Measurements from ENCODE around the gene RPS3. TPM values are rescaled to one million over a fixed set of nuclear protein-coding genes. Genes with fewer than 3 reads are reported as not detected.

The RPS3 gene
- total and polyA plus RNA-seq, 2 donors (not counting 1 experiment from before 2014, with no cell fraction given): 1,593 to 3,359 TPM

DNA sequence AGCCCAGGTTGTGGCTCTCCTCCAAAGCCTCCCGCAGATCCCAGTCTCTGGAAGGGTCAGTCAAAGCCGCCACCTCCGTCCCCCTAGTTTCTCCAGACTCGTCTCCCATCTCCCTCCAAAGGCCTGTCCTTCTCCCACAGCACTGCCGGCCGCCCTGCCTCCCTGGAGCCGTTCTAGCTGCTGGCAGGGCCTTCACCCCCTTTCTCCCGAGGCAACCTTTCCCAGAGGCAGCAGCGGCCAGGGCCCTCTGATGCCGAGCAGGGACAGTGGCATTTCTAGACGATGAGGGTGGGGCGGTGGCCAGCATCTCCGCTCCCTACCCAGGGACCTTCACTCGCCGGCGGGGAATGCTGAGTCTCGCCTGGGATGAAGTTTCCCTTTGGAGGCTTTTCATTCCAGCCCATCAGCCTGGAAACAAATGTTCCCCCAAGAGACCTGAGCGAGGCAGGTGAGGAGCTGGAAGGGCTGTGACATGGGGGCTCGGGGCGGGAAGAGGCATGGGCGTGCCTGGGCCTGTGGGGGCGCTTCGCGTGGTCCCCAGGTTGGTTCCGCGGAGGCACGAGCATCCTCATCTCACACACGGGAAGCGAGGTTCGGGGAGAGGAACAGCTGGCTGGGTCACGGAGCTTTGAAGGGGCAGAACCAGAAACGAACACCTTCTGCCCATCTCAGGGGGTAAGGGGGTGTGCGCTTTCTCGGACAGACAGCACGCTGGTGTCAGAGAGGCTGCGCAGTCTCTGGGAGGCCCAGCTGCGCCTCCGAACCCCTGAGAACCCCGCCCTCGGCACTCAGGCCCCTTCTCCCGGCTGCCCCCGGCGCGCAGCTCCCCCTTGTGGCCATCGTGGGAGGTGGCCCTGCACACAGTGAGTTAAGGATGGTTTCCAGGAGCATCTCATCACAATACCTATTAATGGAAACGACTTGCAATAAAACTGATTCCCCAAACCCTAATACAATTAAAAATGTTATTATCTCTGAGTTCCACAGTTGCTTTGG is 51.8 kb downstream of the RPS3 start:
- Histone ChIP-seq H2AFZ (ENCODE audit: low read length) (no peak overlapping the region), H3K9ac (ENCODE audit: insufficient read depth, low read length) (no peak overlapping the region)

DNA sequence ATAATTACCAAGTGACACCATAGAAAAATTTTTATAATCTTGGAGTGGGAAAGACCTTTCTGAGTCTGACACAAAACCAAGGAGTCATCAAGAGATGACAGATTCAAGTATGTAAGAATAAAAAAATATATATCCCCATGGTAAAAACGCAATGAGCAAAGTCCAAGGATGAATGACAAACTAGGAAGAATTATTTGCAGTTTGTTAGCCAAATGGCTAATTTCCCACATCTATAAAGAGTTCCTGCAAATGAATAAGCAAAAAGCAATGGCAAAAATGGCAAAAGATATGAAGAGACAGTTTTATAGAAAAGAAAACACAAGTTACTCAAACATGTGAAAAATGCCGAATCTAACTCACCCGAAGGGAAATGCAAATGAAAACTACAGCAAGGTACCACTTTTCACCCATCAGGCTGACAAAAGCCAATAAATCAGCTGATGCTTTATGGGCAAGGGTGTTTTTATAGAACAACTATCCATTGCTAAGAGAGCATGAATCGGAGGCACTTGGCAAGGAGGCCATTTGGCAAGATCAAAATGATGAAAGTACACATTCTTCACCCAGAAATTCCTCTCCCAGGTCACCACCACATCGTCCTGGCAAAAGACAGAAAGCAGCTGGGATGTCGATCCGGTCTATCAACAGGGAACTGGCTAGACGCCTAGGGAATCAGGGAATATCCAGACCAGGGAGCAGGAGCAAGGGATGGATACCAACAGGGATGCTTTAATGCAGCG is 54.8 kb downstream of the RPS3 start:
- Histone ChIP-seq H3K36me3 (ENCODE audit: control insufficient read depth, insufficient read depth, low read length) (no peaks in the 10 kb centered on the region), H3K4me1 (ENCODE audit: control insufficient read depth, extremely low read depth, insufficient read depth, low read length) (peaks cover 6% of the 10 kb centered on the region), H4K20me1 (ENCODE audit: control insufficient read depth, extremely low read depth, insufficient read depth, low read length) (no peaks in the 10 kb centered on the region), H3K27ac (ENCODE audit: insufficient read depth, low read length) (no peak overlapping the region), H3K4me3 (replicated peaks in 1 of 4; ENCODE audit: control extremely low read depth in 1 of 4, insufficient read depth in 1 of 4, low read depth in 3 of 4, low read length in 4 of 4) (no peak overlapping the region), H3K9me3 (ENCODE audit: control insufficient read depth, insufficient read depth, low read depth, low read length) (no peaks in the 10 kb centered on the region), H3K27me3 (ENCODE audit: control insufficient read depth, insufficient read depth, low read length) (peaks cover 2% of the 10 kb centered on the region), H2AFZ (ENCODE audit: low read length) (no peak overlapping the region), H3K79me2 (ENCODE audit: control insufficient read depth, insufficient read depth, low read length) (no peaks in the 10 kb centered on the region), H3K9ac (ENCODE audit: insufficient read depth, low read length) (no peak overlapping the region), H3K4me2 (ENCODE audit: extremely low read depth, insufficient read depth, low read length) (no peak overlapping the region)
- peak; percentile 89 to 90 for DNase-seq (ENCODE audit: low read depth in 2 of 2)
- TF ChIP-seq, protein P1, sequence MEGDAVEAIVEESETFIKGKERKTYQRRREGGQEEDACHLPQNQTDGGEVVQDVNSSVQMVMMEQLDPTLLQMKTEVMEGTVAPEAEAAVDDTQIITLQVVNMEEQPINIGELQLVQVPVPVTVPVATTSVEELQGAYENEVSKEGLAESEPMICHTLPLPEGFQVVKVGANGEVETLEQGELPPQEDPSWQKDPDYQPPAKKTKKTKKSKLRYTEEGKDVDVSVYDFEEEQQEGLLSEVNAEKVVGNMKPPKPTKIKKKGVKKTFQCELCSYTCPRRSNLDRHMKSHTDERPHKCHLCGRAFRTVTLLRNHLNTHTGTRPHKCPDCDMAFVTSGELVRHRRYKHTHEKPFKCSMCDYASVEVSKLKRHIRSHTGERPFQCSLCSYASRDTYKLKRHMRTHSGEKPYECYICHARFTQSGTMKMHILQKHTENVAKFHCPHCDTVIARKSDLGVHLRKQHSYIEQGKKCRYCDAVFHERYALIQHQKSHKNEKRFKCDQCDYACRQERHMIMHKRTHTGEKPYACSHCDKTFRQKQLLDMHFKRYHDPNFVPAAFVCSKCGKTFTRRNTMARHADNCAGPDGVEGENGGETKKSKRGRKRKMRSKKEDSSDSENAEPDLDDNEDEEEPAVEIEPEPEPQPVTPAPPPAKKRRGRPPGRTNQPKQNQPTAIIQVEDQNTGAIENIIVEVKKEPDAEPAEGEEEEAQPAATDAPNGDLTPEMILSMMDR (conservative IDR thresholded peaks at IDR 0.05 in 1 of 2, IDR thresholded peaks at IDR 0.05 in 1 of 2; ENCODE audit: low read depth in 1 of 2, low read length in 2 of 2): no peak
- no peak for TF ChIP-seq EZH2 (IDR thresholded peaks at IDR 0.05; ENCODE audit: low read length, missing control alignments)

More for the DNA sequence above, 51.8 kb downstream of the RPS3 start:
- Histone ChIP-seq H3K4me2 (ENCODE audit: extremely low read depth, insufficient read depth, low read length) (no peak overlapping the region), H3K79me2 (ENCODE audit: control insufficient read depth, insufficient read depth, low read length) (no peaks in the 10 kb centered on the region), H3K36me3 (ENCODE audit: control insufficient read depth, insufficient read depth, low read length) (no peaks in the 10 kb centered on the region), H3K9me3 (ENCODE audit: control insufficient read depth, insufficient read depth, low read depth, low read length) (no peaks in the 10 kb centered on the region), H3K27ac (ENCODE audit: insufficient read depth, low read length) (no peak overlapping the region), H3K4me3 (replicated peaks in 1 of 4; ENCODE audit: control extremely low read depth in 1 of 4, insufficient read depth in 1 of 4, low read depth in 3 of 4, low read length in 4 of 4) (no peak overlapping the region), H4K20me1 (ENCODE audit: control insufficient read depth, extremely low read depth, insufficient read depth, low read length) (no peaks in the 10 kb centered on the region), H3K27me3 (ENCODE audit: control insufficient read depth, insufficient read depth, low read length) (no peaks in the 10 kb centered on the region), H3K4me1 (ENCODE audit: control insufficient read depth, extremely low read depth, insufficient read depth, low read length) (peaks cover 6% of the 10 kb centered on the region)
- DNase-seq (ENCODE audit: low read depth in 2 of 2): no peak
- no peak for TF ChIP-seq EZH2 (IDR thresholded peaks at IDR 0.05; ENCODE audit: low read length, missing control alignments)
- TF ChIP-seq, protein P1 (conservative IDR thresholded peaks at IDR 0.05 in 1 of 2, IDR thresholded peaks at IDR 0.05 in 1 of 2; ENCODE audit: low read depth in 1 of 2, low read length in 2 of 2): peak; percentile 43 to 66

DNA sequence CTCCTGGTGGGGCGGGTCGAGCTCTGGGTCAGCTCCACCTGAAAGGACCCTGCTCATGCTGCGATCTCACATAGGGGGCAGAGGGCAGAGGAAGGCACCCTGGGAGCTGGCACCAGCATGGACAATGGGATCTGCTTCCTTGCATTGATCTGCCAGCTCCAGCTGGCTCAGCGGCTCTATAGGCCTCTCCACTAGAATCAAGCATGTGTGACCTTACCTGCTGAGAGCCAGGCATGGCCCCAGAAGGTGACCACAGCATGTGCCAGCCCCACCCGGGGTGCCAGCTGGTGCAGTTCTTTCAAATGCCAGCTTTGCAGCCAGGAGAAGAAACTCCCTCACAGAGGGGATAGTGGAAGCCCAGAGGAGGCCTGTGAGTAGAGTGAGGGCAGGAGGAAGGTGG is 55.7 kb downstream of the RPS3 start:
- Histone ChIP-seq H3K9ac (ENCODE audit: insufficient read depth, low read length) (no peak overlapping the region), H2AFZ (ENCODE audit: low read length) (no peak overlapping the region), H3K27me3 (ENCODE audit: control insufficient read depth, insufficient read depth, low read length) (peaks cover 2% of the 10 kb centered on the region), H3K4me3 (replicated peaks in 1 of 4; ENCODE audit: control extremely low read depth in 1 of 4, insufficient read depth in 1 of 4, low read depth in 3 of 4, low read length in 4 of 4) (no peak overlapping the region), H3K4me2 (ENCODE audit: extremely low read depth, insufficient read depth, low read length) (no peak overlapping the region), H3K36me3 (ENCODE audit: control insufficient read depth, insufficient read depth, low read length) (no peaks in the 10 kb centered on the region), H4K20me1 (ENCODE audit: control insufficient read depth, extremely low read depth, insufficient read depth, low read length) (no peaks in the 10 kb centered on the region), H3K4me1 (ENCODE audit: control insufficient read depth, extremely low read depth, insufficient read depth, low read length) (peaks cover 6% of the 10 kb centered on the region), H3K27ac (ENCODE audit: insufficient read depth, low read length) (no peak overlapping the region), H3K79me2 (ENCODE audit: control insufficient read depth, insufficient read depth, low read length) (no peaks in the 10 kb centered on the region), H3K9me3 (ENCODE audit: control insufficient read depth, insufficient read depth, low read depth, low read length) (no peaks in the 10 kb centered on the region)
- no peak for DNase-seq (ENCODE audit: low read depth in 2 of 2)
- TF ChIP-seq, protein P1 (conservative IDR thresholded peaks at IDR 0.05 in 1 of 2, IDR thresholded peaks at IDR 0.05 in 1 of 2; ENCODE audit: low read depth in 1 of 2, low read length in 2 of 2): no peak
- TF ChIP-seq EZH2 (IDR thresholded peaks at IDR 0.05; ENCODE audit: low read length, missing control alignments): no peak
